Body of pancreas (tissue), 4 donors: ENCODE measurements around the gene ACTG2.

ENCODE experiments used
- CTCF ChIP-seq, 7 experiments: fragments of 450-650 bp in 4 of 7; fragments of 200-600 bp in 3 of 7; sonication (generic) in 3 of 7; IDR thresholded peaks; one replicate each; pipeline ENCODE4 v1.5.1; 2016 to 2019; ENCODE audit warnings: antibody characterized with exemption in 7 of 7
- POLR2A ChIP-seq, 3 donors: fragments of 450-650 bp; IDR thresholded peaks; one replicate each; pipeline ENCODE4 v1.6.1; 2016; ENCODE audit warnings: antibody characterized with exemption in 3 of 3, mild to moderate bottlenecking in 2 of 3

- TF ChIP-seq POLR2A (IDR thresholded peaks at IDR 0.05): no peak
- TF ChIP-seq CTCF (IDR thresholded peaks at IDR 0.05): no peak
Observed at GRCh38 chr2:73963385-73964120, 70.7 kb downstream of the ACTG2 start.
